Gastrocnemius medialis (tissue), 4 donors: Measurements from ENCODE around the gene SLC22A25. TPM values are rescaled to one million over a fixed set of nuclear protein-coding genes. Genes with fewer than 3 reads are reported as not detected.

ENCODE experiments used
- ATAC-seq, 2 donors: fragments of 150-250 bp; one replicate each; pipeline ENCODE4 v1.9.1; 2016
- DNase-seq, 2 donors: peaks; one replicate each; pipeline ENCODE4 v3.0.0-alpha.2; 2019
- H3K27ac ChIP-seq, 4 donors: fragments of 200-600 bp; sonication (generic); 1 replicate in 1 of 4; 2 replicates in 3 of 4; pipeline ENCODE4 v1.5.1; 2016 to 2018; ENCODE audit warnings: mild to moderate bottlenecking in 2 of 4, moderate library complexity in 1 of 4
- H3K27me3 ChIP-seq, 3 donors: fragments of 200-600 bp; sonication (generic) in 2 of 3; 1 replicate in 1 of 3; 2 replicates in 2 of 3; pipeline versions ENCODE4 v1.5.1 to v1.6.0; 2016 to 2019; ENCODE audit warnings: mild to moderate bottlenecking in 1 of 3, moderate library complexity in 1 of 3
- H3K36me3 ChIP-seq, 2 donors: fragments of 200-600 bp; sonication (generic) in 1 of 2; one replicate each; pipeline ENCODE4 v1.5.1; 2017 to 2018
- H3K4me1 ChIP-seq, 2 donors: fragments of 200-600 bp; sonication (generic) in 1 of 2; one replicate each; pipeline ENCODE4 v1.5.1; 2016 to 2017; ENCODE audit warnings: mild to moderate bottlenecking in 2 of 2
- H3K4me3 ChIP-seq, 4 donors: fragments of 200-600 bp; sonication (generic) in 3 of 4; 1 replicate in 1 of 4; 2 replicates in 3 of 4; pipeline ENCODE4 v1.5.1; 2016 to 2019; ENCODE audit warnings: mild to moderate bottlenecking in 2 of 4
- H3K9me3 ChIP-seq, 3 donors: fragments of 200-600 bp; sonication (generic) in 2 of 3; 1 replicate in 1 of 3; 2 replicates in 2 of 3; pipeline ENCODE4 v1.5.1; 2016 to 2019
- CTCF ChIP-seq, 5 experiments: fragments of 450-650 bp in 3 of 5; fragments of 200-600 bp in 2 of 5; sonication (generic) in 2 of 5; IDR thresholded peaks in 4 of 5; conservative IDR thresholded peaks in 1 of 5; 1 replicate in 4 of 5; 2 replicates in 1 of 5; pipeline ENCODE4 v1.5.1; 2016 to 2019; ENCODE audit warnings: antibody characterized with exemption in 5 of 5, mild to moderate bottlenecking in 3 of 5, moderate library complexity in 3 of 5
- POLR2A ChIP-seq, 2 donors: fragments of 450-650 bp; IDR thresholded peaks; one replicate each; pipeline ENCODE4 v1.6.1; 2017; ENCODE audit warnings: antibody characterized with exemption in 2 of 2, mild to moderate bottlenecking in 2 of 2, moderate library complexity in 2 of 2
- in situ Hi-C, 4 donors: fragments of 200-750 bp; cut with MboI; loops; one replicate each; pipeline versions ENCODE4 v1.15.0 to v1.8.0; 2017; ENCODE audit warnings: low sequenced_read_pairs in 4 of 4
- intact Hi-C: fragments of 100-400 bp; cut with DNase I; formaldehyde crosslinking; loops from one replicate; pipeline ENCODE4 v1.15.1; 2023; ENCODE audit warnings: low total_unique reads
- total RNA-seq, 4 donors: library from RNA; depleted of rRNA; stranded (reverse); fragments of >200 nt; gene quantifications; one replicate each; pipeline versions ENCODE4 v1.1.0 to v1.2.3, GENCODE V29; 2016

Gene SLC22A25
- under 1 TPM in 1 of 4 donors, not detected in 3; 0.07 TPM for total RNA-seq

- TF ChIP-seq POLR2A (IDR thresholded peaks at IDR 0.05) (no peak), CTCF (IDR thresholded peaks at IDR 0.05 in 4 of 5, conservative IDR thresholded peaks at IDR 0.05 in 1 of 5) (no peak)
- Histone ChIP-seq H3K36me3 (no peaks in the 10 kb centered on the region), H3K4me1 (no peaks in the 10 kb centered on the region), H3K27me3 (no peaks in the 10 kb centered on the region), H3K9me3 (no peaks in the 10 kb centered on the region), H3K27ac (no peak within 1 kb of the TSS), H3K4me3 (no peak within 1 kb of the TSS)
- DNase-seq (no peak), ATAC-seq (no peak)
- in situ Hi-C loops (no loop called here), intact Hi-C loops (no loop called here)
These were observed at the start of gene SLC22A25 for GRCh38 chr11:63243533-63243932. TSS of gene SLC22A25 (minus strand) at chr11:63243599. CDS start at chr11:63229652, 13,947 bp downstream.

GRCh38 chr11:63290285-63290684, 46.9 kb upstream of the SLC22A25 start:
- intact Hi-C loops (no loop called here), in situ Hi-C loops (no loop called here)
- no peaks in the 10 kb centered on the region for H3K9me3 ChIP-seq
- H3K4me3 ChIP-seq = no peak overlapping the region
- DNase-seq (no peak), ATAC-seq (no peak)
- no peak for TF ChIP-seq POLR2A (IDR thresholded peaks at IDR 0.05)
- no peak for TF ChIP-seq CTCF (IDR thresholded peaks at IDR 0.05 in 4 of 5, conservative IDR thresholded peaks at IDR 0.05 in 1 of 5)
- no peaks in the 10 kb centered on the region for H3K36me3 ChIP-seq
- no peaks in the 10 kb centered on the region for H3K27me3 ChIP-seq
- H3K4me1 ChIP-seq = no peaks in the 10 kb centered on the region
- H3K27ac ChIP-seq = no peak overlapping the region

GRCh38 chr11:63289658-63290057, 46.3 kb upstream of the SLC22A25 start:
- TF ChIP-seq CTCF (IDR thresholded peaks at IDR 0.05 in 4 of 5, conservative IDR thresholded peaks at IDR 0.05 in 1 of 5) (no peak), POLR2A (IDR thresholded peaks at IDR 0.05) (no peak)
- Histone ChIP-seq H3K27me3 (peaks cover 0 to 3% (median 0%) of the 10 kb centered on the region in 3 donors), H3K36me3 (no peaks in the 10 kb centered on the region), H3K4me3 (no peak overlapping the region), H3K9me3 (no peaks in the 10 kb centered on the region), H3K27ac (no peak overlapping the region), H3K4me1 (no peaks in the 10 kb centered on the region)
- intact Hi-C loops (no loop called here), in situ Hi-C loops (no loop called here)
- ATAC-seq = no peak
- DNase-seq = no peak

- Histone ChIP-seq H3K4me1 (no peaks in the 10 kb centered on the region), H3K27me3 (peaks cover 0 to 3% (median 0%) of the 10 kb centered on the region in 3 donors), H3K27ac (no peak overlapping the region), H3K36me3 (no peaks in the 10 kb centered on the region), H3K9me3 (no peaks in the 10 kb centered on the region), H3K4me3 (no peak overlapping the region)
- ATAC-seq = no peak
- no peak for DNase-seq
- in situ Hi-C loops = no loop called here
- intact Hi-C loops = no loop called here
- TF ChIP-seq CTCF (IDR thresholded peaks at IDR 0.05 in 4 of 5, conservative IDR thresholded peaks at IDR 0.05 in 1 of 5) (no peak), POLR2A (IDR thresholded peaks at IDR 0.05) (no peak)
These were observed 39.2 kb upstream of the SLC22A25 start for GRCh38 chr11:63282579-63282978.

- Histone ChIP-seq H3K27ac (no peak overlapping the region), H3K27me3 (peaks cover 0 to 3% (median 0%) of the 10 kb centered on the region in 3 donors), H3K4me3 (no peak overlapping the region), H3K9me3 (no peaks in the 10 kb centered on the region), H3K4me1 (no peaks in the 10 kb centered on the region), H3K36me3 (no peaks in the 10 kb centered on the region)
- ATAC-seq (no peak), DNase-seq (no peak)
- TF ChIP-seq CTCF (IDR thresholded peaks at IDR 0.05 in 4 of 5, conservative IDR thresholded peaks at IDR 0.05 in 1 of 5) = no peak
- TF ChIP-seq POLR2A (IDR thresholded peaks at IDR 0.05) = no peak
- intact Hi-C loops = no loop called here
- in situ Hi-C loops = no loop called here
These were observed 37.5 kb upstream of the SLC22A25 start for GRCh38 chr11:63280920-63281319.
